ENCODE results near the gene RAP1GAP.
"Not testable (repeated sequence)": the region's sequence is repeated elsewhere in the genome, so short reads cannot be mapped to it uniquely, and the experiment has no call there.

Gene RAP1GAP

GRCh38 chr1:21680381-21680780 is 11.2 kb upstream of the RAP1GAP start:
- TF ChIP-seq, protein P1, sequence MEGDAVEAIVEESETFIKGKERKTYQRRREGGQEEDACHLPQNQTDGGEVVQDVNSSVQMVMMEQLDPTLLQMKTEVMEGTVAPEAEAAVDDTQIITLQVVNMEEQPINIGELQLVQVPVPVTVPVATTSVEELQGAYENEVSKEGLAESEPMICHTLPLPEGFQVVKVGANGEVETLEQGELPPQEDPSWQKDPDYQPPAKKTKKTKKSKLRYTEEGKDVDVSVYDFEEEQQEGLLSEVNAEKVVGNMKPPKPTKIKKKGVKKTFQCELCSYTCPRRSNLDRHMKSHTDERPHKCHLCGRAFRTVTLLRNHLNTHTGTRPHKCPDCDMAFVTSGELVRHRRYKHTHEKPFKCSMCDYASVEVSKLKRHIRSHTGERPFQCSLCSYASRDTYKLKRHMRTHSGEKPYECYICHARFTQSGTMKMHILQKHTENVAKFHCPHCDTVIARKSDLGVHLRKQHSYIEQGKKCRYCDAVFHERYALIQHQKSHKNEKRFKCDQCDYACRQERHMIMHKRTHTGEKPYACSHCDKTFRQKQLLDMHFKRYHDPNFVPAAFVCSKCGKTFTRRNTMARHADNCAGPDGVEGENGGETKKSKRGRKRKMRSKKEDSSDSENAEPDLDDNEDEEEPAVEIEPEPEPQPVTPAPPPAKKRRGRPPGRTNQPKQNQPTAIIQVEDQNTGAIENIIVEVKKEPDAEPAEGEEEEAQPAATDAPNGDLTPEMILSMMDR (IDR thresholded peaks at IDR 0.05; ENCODE audit: low read depth, low read length, missing control alignments): no peak
- no peak for DNase-seq (ENCODE audit: extremely low read depth, low read depth)
- no peak overlapping the region for H3K4me3 ChIP-seq (replicated peaks; ENCODE audit: low read depth, low read length)

DNA sequence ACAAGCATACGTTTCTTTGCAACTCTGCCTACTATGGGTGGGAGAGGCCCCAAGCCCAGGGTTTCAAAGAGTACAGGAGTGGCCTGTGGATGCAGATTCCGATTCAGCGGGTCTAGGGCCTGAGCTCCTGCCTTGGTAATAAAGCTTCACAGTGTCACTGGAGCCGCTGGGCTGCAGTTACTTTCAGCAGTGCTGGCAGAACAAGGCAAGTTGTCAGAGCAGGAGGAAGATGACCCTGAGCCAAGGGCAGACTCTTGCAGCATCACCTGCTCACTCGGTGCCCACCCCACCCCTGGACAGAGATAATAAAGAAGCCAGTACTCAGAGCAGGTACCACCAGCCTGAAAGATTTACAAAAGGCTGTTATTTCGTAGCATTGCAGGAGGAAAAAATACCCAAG is 8.0 kb upstream of the RAP1GAP start:
- H3K4me3 ChIP-seq (replicated peaks; ENCODE audit: low read depth, low read length): no peak overlapping the region
- TF ChIP-seq, protein P1 (IDR thresholded peaks at IDR 0.05; ENCODE audit: low read depth, low read length, missing control alignments): no peak
- DNase-seq (ENCODE audit: extremely low read depth, low read depth): no peak

DNA sequence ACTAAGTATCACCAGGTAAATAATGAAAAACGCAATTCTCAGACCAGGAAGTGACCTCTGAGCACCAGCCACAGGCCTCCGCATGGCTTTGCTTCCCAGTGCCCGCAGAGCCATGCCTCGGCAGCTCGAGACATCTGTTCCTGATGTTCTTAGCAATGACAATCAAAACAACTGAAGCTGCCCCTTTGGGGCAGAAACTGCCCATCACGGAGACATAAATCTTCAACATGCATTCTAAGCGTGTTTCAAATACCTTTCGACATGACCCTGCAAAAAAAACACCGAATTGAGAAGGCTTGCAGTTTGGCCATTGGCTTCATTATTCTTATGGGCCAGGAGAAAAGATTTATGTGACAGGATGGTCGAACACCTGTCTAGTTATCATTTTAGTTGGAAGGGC is 5.8 kb upstream of the RAP1GAP start:
- TF ChIP-seq, protein P1 (IDR thresholded peaks at IDR 0.05; ENCODE audit: low read depth, low read length, missing control alignments): no peak
- H3K4me3 ChIP-seq (replicated peaks; ENCODE audit: low read depth, low read length): no peak overlapping the region
- no peak for DNase-seq (ENCODE audit: extremely low read depth, low read depth)

- not testable (repeated sequence) for DNase-seq (ENCODE audit: extremely low read depth, low read depth); H3K4me3 ChIP-seq (replicated peaks; ENCODE audit: low read depth, low read length)
Measured at GRCh38 chr1:21673853-21674252, 4.7 kb upstream of the RAP1GAP start.

GRCh38 chr1:21673277-21673780 is 4.2 kb upstream of the RAP1GAP start:
- no peak overlapping the region for H3K4me3 ChIP-seq (replicated peaks; ENCODE audit: low read depth, low read length)
- peak; percentile 29 for DNase-seq (ENCODE audit: extremely low read depth, low read depth)
- TF ChIP-seq, protein P1 (IDR thresholded peaks at IDR 0.05; ENCODE audit: low read depth, low read length, missing control alignments): no peak

GRCh38 chr1:21672478-21673276 is 3.5 kb upstream of the RAP1GAP start:
- DNase-seq (ENCODE audit: extremely low read depth, low read depth): no peak
- TF ChIP-seq, protein P1 (IDR thresholded peaks at IDR 0.05; ENCODE audit: low read depth, low read length, missing control alignments): no peak
- H3K4me3 ChIP-seq (replicated peaks; ENCODE audit: low read depth, low read length): no peak overlapping the region

DNA sequence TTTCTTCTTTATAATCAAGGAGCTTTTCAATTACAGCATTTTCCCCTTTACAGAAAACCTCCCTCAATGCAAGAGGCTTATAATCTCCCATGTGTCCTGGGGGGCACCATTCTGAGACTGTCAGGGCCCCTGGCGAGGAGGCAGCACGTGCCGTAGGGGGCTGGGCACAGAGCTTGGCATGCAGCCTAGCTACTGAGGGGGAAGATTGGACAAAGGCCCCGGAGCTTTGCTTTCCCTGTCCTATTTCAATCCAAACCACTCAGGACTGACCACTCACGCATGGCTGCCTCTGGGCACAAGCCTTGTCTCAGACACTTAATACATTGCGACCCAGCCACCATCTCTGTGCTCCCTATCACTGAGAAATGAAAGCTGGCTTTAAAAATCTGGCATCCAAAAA is 2.8 kb upstream of the RAP1GAP start:
- no peak for DNase-seq (ENCODE audit: extremely low read depth, low read depth)
- H3K4me3 ChIP-seq (replicated peaks; ENCODE audit: low read depth, low read length): no peak overlapping the region
- TF ChIP-seq, protein P1 (IDR thresholded peaks at IDR 0.05; ENCODE audit: low read depth, low read length, missing control alignments): no peak

Data from HFF-Myc (cell line).